HepG2 (cell line): ENCODE measurements around the gene NT5DC1. TPM values are rescaled to one million over a fixed set of nuclear protein-coding genes. Genes with fewer than 3 reads are reported as not detected.

Experiments
- AKAP8 ChIP-seq: sonication (generic); formaldehyde crosslinking; IDR thresholded peaks from 2 replicates; pipeline ENCODE4 v1.5.1; 2020; ENCODE audit warnings: mild to moderate bottlenecking, missing genetic modification reagents
- ATF7-NPFF ChIP-seq: sonication (generic); formaldehyde crosslinking; IDR thresholded peaks from 2 replicates; pipeline ENCODE4 v1.8.1; 2023; ENCODE audit warnings: mild to moderate bottlenecking, low read depth, missing genetic modification reagents, moderate library complexity
- CAMTA2 ChIP-seq: sonication (generic); formaldehyde crosslinking; IDR thresholded peaks from 2 replicates; pipeline ENCODE4 v1.4.0; 2020; ENCODE audit warnings: mild to moderate bottlenecking, missing genetic modification reagents, borderline replicate concordance
- E2F1 ChIP-seq: sonication (generic); formaldehyde crosslinking; IDR thresholded peaks from 2 replicates; pipeline ENCODE4 v1.5.0; 2020; ENCODE audit warnings: missing genetic modification reagents
- FOXO1 ChIP-seq: sonication (generic); formaldehyde crosslinking; IDR thresholded peaks from 2 replicates; pipeline ENCODE4 v1.4.0; 2020; ENCODE audit warnings: missing genetic modification reagents
- GZF1 ChIP-seq: sonication (generic); formaldehyde crosslinking; IDR thresholded peaks from 2 replicates; pipeline ENCODE4 v1.5.1; 2020; ENCODE audit warnings: mild to moderate bottlenecking, missing genetic modification reagents
- HNRNPH1 ChIP-seq: fragments of 200-400 bp; formaldehyde crosslinking; optimal IDR thresholded peaks from 2 replicates; pipeline ENCODE3; 2017; ENCODE audit warnings: mild to moderate bottlenecking, low read depth, low read length
- IKZF1 ChIP-seq: fragments of 450-650 bp; IDR thresholded peaks from 2 replicates; pipeline ENCODE4 v1.7.1; 2016
- KDM2A ChIP-seq: sonication (generic); formaldehyde crosslinking; IDR thresholded peaks from 2 replicates; pipeline ENCODE4 v1.4.0; 2020; ENCODE audit warnings: low read depth, missing genetic modification reagents, borderline replicate concordance
- PPARG ChIP-seq: conservative IDR thresholded peaks from 2 replicates; pipeline ENCODE4 v1.6.1; 2016; ENCODE audit warnings: missing biosample characterization, missing genetic modification reagents
- SP5 ChIP-seq: IDR thresholded peaks from 2 replicates; pipeline ENCODE4 v1.6.1; 2016; ENCODE audit warnings: low read depth, borderline replicate concordance
- SRSF1 ChIP-seq: fragments of 200-400 bp; formaldehyde crosslinking; optimal IDR thresholded peaks from 2 replicates; pipeline ENCODE3; 2017; ENCODE audit warnings: mild to moderate bottlenecking, low read depth, low read length, moderate library complexity
- ZBTB7B ChIP-seq: sonication (generic); formaldehyde crosslinking; IDR thresholded peaks from 2 replicates; pipeline ENCODE4 v1.4.0; 2020; ENCODE audit warnings: missing genetic modification reagents
- ZNF333 ChIP-seq: sonication (generic); formaldehyde crosslinking; IDR thresholded peaks from 2 replicates; pipeline ENCODE4 v1.4.0; 2020; ENCODE audit warnings: mild to moderate bottlenecking, missing genetic modification reagents, borderline replicate concordance
- ZNF468 ChIP-seq: sonication (generic); formaldehyde crosslinking; IDR thresholded peaks from 2 replicates; pipeline ENCODE4 v1.8.0; 2022; ENCODE audit warnings: mild to moderate bottlenecking, moderate library complexity, missing genetic modification reagents
- ZNF503 ChIP-seq: sonication (generic); formaldehyde crosslinking; IDR thresholded peaks from 2 replicates; pipeline ENCODE4 v1.4.0; 2020; ENCODE audit warnings: missing genetic modification reagents
- ZNF713 ChIP-seq: sonication (generic); formaldehyde crosslinking; IDR thresholded peaks from 2 replicates; pipeline ENCODE4 v1.4.0; 2020; ENCODE audit warnings: mild to moderate bottlenecking, missing genetic modification reagents
- ZNF737 ChIP-seq: sonication (generic); formaldehyde crosslinking; IDR thresholded peaks from 2 replicates; pipeline ENCODE4 v1.5.0; 2020; ENCODE audit warnings: missing genetic modification reagents, mild to moderate bottlenecking, borderline replicate concordance
- polyA plus RNA-seq, 8 experiments: library from polyadenylated mRNA; depleted of rRNA in 3 of 8; stranded (reverse) in 7 of 8; unstranded in 1 of 8; fragments of >200 nt; fragmentation: Illumina TruSeq in 4 of 8; extraction: Trizol in 4 of 8; gene quantifications; 2 replicates each; pipeline versions ENCODE4 v1.2.1 to v1.2.3, GENCODE V29; 2011 to 2016; ENCODE audit warnings: low read depth in 4 of 8, missing spikeins in 1 of 8, mixed read lengths in 1 of 8; ENCODE audit not compliant: insufficient read depth in 1 of 8
- total RNA-seq, 5 experiments: library from RNA; depleted of rRNA; stranded (reverse); fragments of >200 nt; fragmentation: Illumina TruSeq; extraction: Trizol; gene quantifications; 2 replicates each; pipeline ENCODE4 v1.2.3, GENCODE V29; 2016; ENCODE audit warnings: low read depth in 1 of 5
- TF ChIP-seq, protein P1 (sequence below): sonication (generic); formaldehyde crosslinking; IDR thresholded peaks from 2 replicates; pipeline ENCODE4 v1.8.0; 2022; ENCODE audit warnings: missing genetic modification reagents, mild to moderate bottlenecking, borderline replicate concordance
- TF ChIP-seq, protein P2 (sequence below): sonication (generic); formaldehyde crosslinking; IDR thresholded peaks from 2 replicates; pipeline ENCODE4 v1.4.0; 2020; ENCODE audit warnings: missing genetic modification reagents

The NT5DC1 gene
- total and polyA plus RNA-seq, 2 of the 13 experiments (the other 11 are each of a cell fraction or from before 2014, with no cell fraction given), result 27.0 to 56.1 TPM

GRCh38 chr6:116100419-116101301, at the start of gene NT5DC1 (continued):
- TF ChIP-seq ZNF737, result 0 out of 2 replicates have a peak, but pooled peaks have one; percentile 70
- TF ChIP-seq GZF1 (CRISPR knock-in tag), result no peak; the same call in 1 of the 2 replicates
- TF ChIP-seq ATF7-NPFF (CRISPR knock-in tag), result peak; percentile 98
- peak; percentile 89 for TF ChIP-seq E2F1 (CRISPR knock-in tag)
- TF ChIP-seq ZBTB7B (CRISPR knock-in tag), result 0 out of 2 replicates have a peak, but pooled peaks have one; percentile 55
- peak; percentile 89 for TF ChIP-seq AKAP8 (CRISPR knock-in tag)
- no peak; the same call in none of the 2 replicates for TF ChIP-seq SP5 (CRISPR knock-in tag)
- TF ChIP-seq KDM2A (CRISPR knock-in tag), result peak; percentile 92
- TF ChIP-seq PPARG, result no peak
- TF ChIP-seq, protein P1, sequence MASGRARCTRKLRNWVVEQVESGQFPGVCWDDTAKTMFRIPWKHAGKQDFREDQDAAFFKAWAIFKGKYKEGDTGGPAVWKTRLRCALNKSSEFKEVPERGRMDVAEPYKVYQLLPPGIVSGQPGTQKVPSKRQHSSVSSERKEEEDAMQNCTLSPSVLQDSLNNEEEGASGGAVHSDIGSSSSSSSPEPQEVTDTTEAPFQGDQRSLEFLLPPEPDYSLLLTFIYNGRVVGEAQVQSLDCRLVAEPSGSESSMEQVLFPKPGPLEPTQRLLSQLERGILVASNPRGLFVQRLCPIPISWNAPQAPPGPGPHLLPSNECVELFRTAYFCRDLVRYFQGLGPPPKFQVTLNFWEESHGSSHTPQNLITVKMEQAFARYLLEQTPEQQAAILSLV (CRISPR knock-in tag), result peak; percentile 96; the same call in 1 of the 2 replicates
- TF ChIP-seq IKZF1, result no peak
- TF ChIP-seq CAMTA2, result peak; percentile 91; the same call in 1 of the 2 replicates
- TF ChIP-seq SRSF1, result peak; percentile 79
- peak; percentile 48 for TF ChIP-seq FOXO1 (CRISPR knock-in tag)
- TF ChIP-seq ZNF503 (CRISPR knock-in tag), result peak; percentile 89
- TF ChIP-seq ZNF468 (CRISPR knock-in tag), result peak; percentile 96; the same call in 1 of the 2 replicates
- TF ChIP-seq, protein P2, sequence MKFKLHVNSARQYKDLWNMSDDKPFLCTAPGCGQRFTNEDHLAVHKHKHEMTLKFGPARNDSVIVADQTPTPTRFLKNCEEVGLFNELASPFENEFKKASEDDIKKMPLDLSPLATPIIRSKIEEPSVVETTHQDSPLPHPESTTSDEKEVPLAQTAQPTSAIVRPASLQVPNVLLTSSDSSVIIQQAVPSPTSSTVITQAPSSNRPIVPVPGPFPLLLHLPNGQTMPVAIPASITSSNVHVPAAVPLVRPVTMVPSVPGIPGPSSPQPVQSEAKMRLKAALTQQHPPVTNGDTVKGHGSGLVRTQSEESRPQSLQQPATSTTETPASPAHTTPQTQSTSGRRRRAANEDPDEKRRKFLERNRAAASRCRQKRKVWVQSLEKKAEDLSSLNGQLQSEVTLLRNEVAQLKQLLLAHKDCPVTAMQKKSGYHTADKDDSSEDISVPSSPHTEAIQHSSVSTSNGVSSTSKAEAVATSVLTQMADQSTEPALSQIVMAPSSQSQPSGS (CRISPR knock-in tag), result peak; percentile 58; the same call in 1 of the 2 replicates
- no peak for TF ChIP-seq ZNF713
- no peak for TF ChIP-seq HNRNPH1
- TF ChIP-seq ZNF333 (CRISPR knock-in tag), result peak; percentile 96; the same call in 1 of the 2 replicates
